Brain microvascular endothelial cell (primary cell): ENCODE results near the gene CARD10.

Experiments used
- DNase-seq: peaks from one replicate; pipeline ENCODE4 v3.0.0-alpha.2; 2020
- H3K27ac ChIP-seq: fragments of 250-450 bp; sonication (Bioruptor Pico); 2 replicates; pipeline ENCODE4 v1.5.1; 2020; ENCODE audit warnings: mild to moderate bottlenecking, moderate library complexity
- H3K27me3 ChIP-seq: fragments of 250-450 bp; sonication (Bioruptor Pico); replicated peaks from 2 replicates; pipeline ENCODE4 v1.5.1; 2020; ENCODE audit warnings: mild to moderate bottlenecking
- H3K36me3 ChIP-seq: fragments of 250-450 bp; sonication (Bioruptor Pico); replicated peaks from 2 replicates; pipeline ENCODE4 v1.5.1; 2020; ENCODE audit warnings: mild to moderate bottlenecking
- H3K4me3 ChIP-seq: 2 replicates; pipeline ENCODE4 v1.5.1; 2011; ENCODE audit warnings: low read depth, mild to moderate bottlenecking, control low read depth, low read length, moderate library complexity
- in situ Hi-C: cut with HindIII; loops from 2 replicates; pipeline ENCODE4 v1.10.0; 2017; ENCODE audit warnings: low sequenced_read_pairs, low pct_ligation_motif_present
- TF ChIP-seq, protein P1 (sequence below): IDR thresholded peaks from 2 replicates; pipeline ENCODE4 v1.5.1; 2011; ENCODE audit warnings: low read depth, mild to moderate bottlenecking, moderate library complexity, low read length, control low read depth, inconsistent platforms; ENCODE audit errors: missing control alignments

Gene CARD10

DNA sequence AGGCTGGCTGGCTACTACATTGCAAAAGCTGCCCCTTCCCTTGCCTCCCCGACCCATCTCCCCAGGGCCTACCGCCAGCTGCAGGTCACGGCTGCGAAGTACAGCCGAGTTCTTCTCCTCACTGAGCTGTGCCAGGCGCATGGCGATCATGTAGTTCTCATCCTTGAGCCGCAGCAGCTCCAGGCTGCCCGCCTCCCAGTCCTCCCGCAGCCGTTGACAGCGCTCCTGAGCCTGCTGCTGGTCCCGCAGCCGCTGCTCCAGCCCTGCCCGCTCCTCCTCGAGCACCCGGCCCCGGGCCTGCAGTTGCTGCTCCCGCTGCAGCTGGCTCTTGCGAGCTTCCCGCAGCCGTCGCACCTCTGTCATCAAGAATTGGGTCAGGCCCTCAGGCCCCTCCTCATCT, 3.3 kb downstream of the CARD10 start:
- in situ Hi-C loops = no loop called here
- no peak for DNase-seq
- H3K36me3 ChIP-seq = peaks cover 10% of the 10 kb centered on the region
- no peak overlapping the region for H3K27ac ChIP-seq
- no peak overlapping the region for H3K4me3 ChIP-seq
- TF ChIP-seq, protein P1, sequence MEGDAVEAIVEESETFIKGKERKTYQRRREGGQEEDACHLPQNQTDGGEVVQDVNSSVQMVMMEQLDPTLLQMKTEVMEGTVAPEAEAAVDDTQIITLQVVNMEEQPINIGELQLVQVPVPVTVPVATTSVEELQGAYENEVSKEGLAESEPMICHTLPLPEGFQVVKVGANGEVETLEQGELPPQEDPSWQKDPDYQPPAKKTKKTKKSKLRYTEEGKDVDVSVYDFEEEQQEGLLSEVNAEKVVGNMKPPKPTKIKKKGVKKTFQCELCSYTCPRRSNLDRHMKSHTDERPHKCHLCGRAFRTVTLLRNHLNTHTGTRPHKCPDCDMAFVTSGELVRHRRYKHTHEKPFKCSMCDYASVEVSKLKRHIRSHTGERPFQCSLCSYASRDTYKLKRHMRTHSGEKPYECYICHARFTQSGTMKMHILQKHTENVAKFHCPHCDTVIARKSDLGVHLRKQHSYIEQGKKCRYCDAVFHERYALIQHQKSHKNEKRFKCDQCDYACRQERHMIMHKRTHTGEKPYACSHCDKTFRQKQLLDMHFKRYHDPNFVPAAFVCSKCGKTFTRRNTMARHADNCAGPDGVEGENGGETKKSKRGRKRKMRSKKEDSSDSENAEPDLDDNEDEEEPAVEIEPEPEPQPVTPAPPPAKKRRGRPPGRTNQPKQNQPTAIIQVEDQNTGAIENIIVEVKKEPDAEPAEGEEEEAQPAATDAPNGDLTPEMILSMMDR = no peak
- H3K27me3 ChIP-seq = no peaks in the 10 kb centered on the region

DNA sequence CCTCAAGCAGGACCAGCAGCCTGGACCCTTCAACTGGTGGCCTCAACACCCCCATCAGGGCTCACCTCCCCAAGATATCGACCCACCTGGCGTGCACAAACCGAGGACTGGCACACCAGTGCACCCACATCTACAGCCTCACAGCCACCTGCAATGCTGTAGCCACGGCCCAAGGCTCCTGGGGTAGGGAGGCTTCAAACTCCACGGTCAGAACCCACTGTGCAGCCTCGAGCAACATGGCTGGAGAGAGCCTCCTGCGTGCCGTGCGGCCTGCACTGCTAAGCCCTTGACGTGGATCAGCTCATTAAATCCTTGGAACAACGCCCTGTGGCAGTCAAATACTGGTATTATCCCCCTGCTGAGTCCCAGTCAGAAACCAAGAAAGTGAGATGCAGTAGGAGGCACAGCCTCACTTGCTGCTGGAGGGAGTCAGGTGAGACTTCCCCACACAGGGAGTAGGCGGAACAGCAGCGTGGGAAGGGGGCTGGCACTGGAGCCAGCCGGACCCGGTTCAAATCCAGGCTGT, 4.6 kb downstream of the CARD10 start:
- TF ChIP-seq, protein P1 = no peak
- Histone ChIP-seq H3K4me3 (no peak overlapping the region), H3K27ac (no peak overlapping the region), H3K27me3 (no peaks in the 10 kb centered on the region), H3K36me3 (peaks cover 10% of the 10 kb centered on the region)
- DNase-seq = no peak
- in situ Hi-C loops = no loop called here

- Histone ChIP-seq H3K36me3 (peaks cover 26% of the 10 kb centered on the region), H3K27ac (peak overlapping the region; percentile 57), H3K27me3 (no peaks in the 10 kb centered on the region), H3K4me3 (no peak overlapping the region)
- no peak for DNase-seq
- in situ Hi-C loops = no loop called here
- TF ChIP-seq, protein P1 = no peak
Measured at GRCh38 chr22:37511395-37512104, 7.7 kb downstream of the CARD10 start.

DNA sequence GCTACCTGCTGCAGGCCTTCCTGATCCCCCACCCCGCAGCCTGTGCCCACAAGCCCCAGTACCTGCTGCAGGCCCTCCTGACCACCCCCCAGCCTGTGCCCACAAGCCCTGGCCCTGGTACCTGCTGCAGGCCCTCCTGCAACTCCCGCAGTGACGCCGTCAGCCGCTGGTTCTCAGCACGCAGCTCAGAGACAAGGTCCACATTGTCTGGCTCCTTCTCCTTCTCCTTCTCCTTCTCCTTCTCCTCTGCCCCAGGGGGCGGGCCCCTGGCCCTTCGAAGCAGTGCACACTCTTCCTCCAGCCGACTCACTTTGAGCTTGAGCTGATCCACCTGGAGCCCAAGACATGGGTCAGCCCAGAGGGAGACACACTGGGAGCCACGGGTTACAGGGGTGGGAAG, 9.1 kb downstream of the CARD10 start:
- Histone ChIP-seq H3K27ac (no peak overlapping the region), H3K27me3 (no peaks in the 10 kb centered on the region), H3K36me3 (peaks cover 32% of the 10 kb centered on the region), H3K4me3 (no peak overlapping the region)
- TF ChIP-seq, protein P1 = no peak
- in situ Hi-C loops = no loop called here
- DNase-seq = no peak

DNA sequence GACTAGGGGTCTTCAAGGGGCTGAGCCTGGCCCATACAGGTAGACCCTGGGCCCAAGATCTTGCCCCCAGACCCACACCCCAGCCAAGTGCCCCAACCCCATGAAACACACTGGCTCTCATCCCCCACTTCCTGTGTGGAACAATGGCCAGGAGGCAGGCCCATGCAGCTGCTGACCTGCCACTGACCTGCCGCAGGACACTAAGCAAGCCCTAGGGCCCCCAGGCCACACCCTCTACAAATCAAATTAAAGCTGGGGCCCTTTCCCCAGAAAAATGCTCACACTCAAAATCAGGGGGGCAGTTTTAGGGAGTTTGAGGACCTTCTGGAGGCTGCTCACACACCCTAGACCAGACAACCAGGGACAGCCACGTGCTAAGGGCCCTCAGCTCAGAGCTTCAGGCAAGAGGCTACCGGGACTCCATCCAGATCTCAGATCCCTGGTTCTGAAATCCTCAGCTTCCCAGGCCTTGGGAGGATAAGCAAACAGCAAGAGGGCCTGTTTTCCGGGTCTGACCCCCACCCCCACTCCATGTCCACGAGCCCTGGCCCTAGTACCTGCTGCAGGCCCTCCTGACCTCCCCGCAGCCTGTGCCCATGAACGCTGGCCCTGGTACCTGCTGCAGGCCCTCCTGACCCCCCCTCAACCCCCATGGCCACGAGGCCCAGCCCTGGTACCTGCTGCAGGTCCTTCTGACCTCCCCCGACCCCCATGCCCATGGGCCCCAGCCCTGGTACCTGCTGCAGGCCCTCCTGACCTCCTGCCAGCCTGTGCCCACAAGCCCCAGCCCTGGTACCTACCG, 10.0 kb downstream of the CARD10 start:
- Histone ChIP-seq H3K27me3 (no peaks in the 10 kb centered on the region), H3K36me3 (peaks cover 29% of the 10 kb centered on the region), H3K27ac (no peak overlapping the region), H3K4me3 (no peak overlapping the region)
- TF ChIP-seq, protein P1 = no peak
- no peak for DNase-seq
- in situ Hi-C loops = no loop called here
